Activated CD4-positive, CD25-positive, alpha-beta regulatory T cell (primary cell): ENCODE data around the gene IGF2BP3.
"Not testable (repeated sequence)": the region's sequence is repeated elsewhere in the genome, so short reads cannot be mapped to it uniquely, and the experiment has no call there.

Source experiments
- DNase-seq, 4 experiments: peaks; one replicate each; lab custom pipeline; 2025; lab: John Stamatoyannopoulos, UW

Gene IGF2BP3

GRCh38 chr7:23338863-23339262, 131.4 kb downstream of the IGF2BP3 start:
- DNase-seq, result no peak

GRCh38 chr7:23338439-23338838, 131.9 kb downstream of the IGF2BP3 start:
- DNase-seq, result no peak

GRCh38 chr7:23337374-23337773, 132.9 kb downstream of the IGF2BP3 start:
- DNase-seq, result no peak

GRCh38 chr7:23336799-23337283, 133.4 kb downstream of the IGF2BP3 start:
- DNase-seq, result no peak

GRCh38 chr7:23336086-23336485, 134.2 kb downstream of the IGF2BP3 start:
- no peak for DNase-seq

GRCh38 chr7:23335621-23336020, 134.7 kb downstream of the IGF2BP3 start:
- DNase-seq, result no peak

GRCh38 chr7:23335136-23335535, 135.2 kb downstream of the IGF2BP3 start:
- DNase-seq, result no peak

- no peak for DNase-seq
Observed at GRCh38 chr7:23334482-23335056, 135.7 kb downstream of the IGF2BP3 start.

- no peak for DNase-seq
Observed at GRCh38 chr7:23333671-23334246, 136.5 kb downstream of the IGF2BP3 start.

GRCh38 chr7:23332910-23333612, 137.2 kb downstream of the IGF2BP3 start:
- DNase-seq, result no peak

- DNase-seq, result no peak
Observed at GRCh38 chr7:23332193-23332592, 138.1 kb downstream of the IGF2BP3 start.

GRCh38 chr7:23331132-23331531, 139.2 kb downstream of the IGF2BP3 start:
- no peak for DNase-seq

GRCh38 chr7:23315366-23315765, 154.9 kb downstream of the IGF2BP3 start:
- no peak for DNase-seq

GRCh38 chr7:23312141-23312540, 158.2 kb downstream of the IGF2BP3 start:
- not testable (repeated sequence) for DNase-seq

GRCh38 chr7:23308754-23309153, 161.5 kb downstream of the IGF2BP3 start:
- no peak for DNase-seq

- no peak for DNase-seq
Observed at GRCh38 chr7:23306936-23307521, 163.3 kb downstream of the IGF2BP3 start.

- DNase-seq, result no peak
Observed at GRCh38 chr7:23299770-23300300, 170.5 kb downstream of the IGF2BP3 start.

- DNase-seq, result peak; percentile 92 to 95 (median 94)
Observed at GRCh38 chr7:23298885-23299769, 171.2 kb downstream of the IGF2BP3 start, which contains the start of gene MALSU1. TSS of gene MALSU1 (plus strand) at chr7:23299339. CDS start at chr7:23299353, 14 bp downstream.

GRCh38 chr7:23298141-23298881, 172.0 kb downstream of the IGF2BP3 start:
- DNase-seq, result no peak

- DNase-seq, result no peak
Observed at GRCh38 chr7:23295401-23295697, 174.9 kb downstream of the IGF2BP3 start.
